Activated effector memory CD4-positive, alpha-beta T cell treated with Interleukin-2 at 50 U/mL for 16 hours (primary cell): ENCODE measurements around the gene CLEC4C.

Source experiments
- DNase-seq: peaks from one replicate; pipeline ENCODE4 v3.0.0-alpha.2; 2020

CLEC4C gene

GRCh38 chr12:7719946-7720730 lies 27.0 kb downstream of the CLEC4C start:
- DNase-seq = no peak

DNA sequence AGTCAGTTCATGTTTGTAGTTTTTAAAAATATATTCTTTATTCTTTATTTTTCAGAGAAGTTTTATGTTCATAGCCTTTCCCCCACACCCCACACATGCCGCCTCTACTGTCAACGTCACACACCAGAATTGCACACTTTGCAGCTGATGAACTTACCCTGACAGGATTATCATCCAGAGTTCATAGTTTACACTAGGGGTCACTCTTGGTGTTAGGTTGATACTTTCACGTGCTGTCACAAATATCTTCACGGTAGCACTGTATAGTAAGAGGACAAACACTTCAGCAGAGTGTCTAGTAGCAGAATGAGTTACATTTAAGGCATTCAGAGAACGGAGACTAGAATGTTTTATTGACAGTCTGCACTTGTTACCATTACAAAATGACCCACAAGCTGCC lies 30.8 kb downstream of the CLEC4C start:
- DNase-seq = no peak

- no peak for DNase-seq
Observed at GRCh38 chr12:7712841-7713442, 34.2 kb downstream of the CLEC4C start.

DNA sequence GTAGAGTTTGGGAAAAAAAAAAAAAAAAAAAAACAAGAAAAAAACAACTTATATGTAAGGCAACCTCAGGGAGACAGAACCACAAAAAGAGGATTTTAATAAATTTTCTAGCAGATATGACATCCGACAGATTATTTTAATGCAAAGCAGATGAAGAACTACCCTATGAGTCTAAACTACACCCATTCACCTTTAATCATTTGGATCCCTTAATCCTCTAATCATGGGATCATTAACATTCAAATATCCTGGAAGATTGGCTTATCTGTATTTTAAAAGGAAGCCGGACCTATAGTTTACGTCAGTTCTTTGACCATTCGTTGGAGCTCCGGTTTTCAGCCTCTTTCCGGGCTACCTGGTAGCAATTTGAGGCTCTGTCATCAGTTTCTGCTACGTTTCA lies 36.0 kb downstream of the CLEC4C start, which contains the start of gene DPPA3:
Gene DPPA3, plus strand, starts transcription at position 301 of the 400 bp plus-strand sequence. CDS start 138 bp downstream, outside the sequence.
- no peak for DNase-seq

DNA sequence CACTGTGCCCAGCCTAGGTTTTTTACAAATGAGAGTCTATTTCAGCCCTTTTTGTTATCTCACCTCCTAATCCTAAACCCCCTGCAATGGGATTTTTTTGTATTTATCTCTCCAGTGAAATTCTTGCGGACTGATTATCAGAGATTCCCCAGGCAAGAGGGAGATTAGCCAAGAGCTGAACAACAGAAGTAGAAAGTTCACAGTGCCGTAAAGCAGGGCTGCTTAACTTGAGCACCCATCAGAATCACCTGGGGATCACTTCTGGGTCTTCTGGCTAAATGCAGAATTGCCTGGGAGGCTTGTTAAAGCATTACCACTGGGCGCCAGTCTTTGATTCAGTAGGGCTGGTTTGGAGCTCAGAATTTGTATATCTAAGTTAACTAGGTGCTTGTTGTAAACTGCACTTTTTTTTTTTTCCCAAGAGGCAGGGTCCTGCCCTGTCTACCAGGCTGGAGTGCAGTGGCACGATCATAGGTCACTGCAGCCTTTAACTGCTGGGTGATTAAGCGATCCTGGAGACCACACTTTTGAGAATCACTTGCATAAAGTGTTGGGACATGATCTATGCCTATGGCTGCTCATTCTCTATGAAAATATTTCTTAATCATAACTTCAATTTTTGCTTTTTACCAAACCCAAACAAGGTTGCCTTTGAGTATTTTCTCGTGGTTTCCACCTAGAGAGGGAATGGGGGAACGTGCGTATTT lies 37.1 kb downstream of the CLEC4C start:
- DNase-seq = no peak

- DNase-seq = no peak
Observed at GRCh38 chr12:7705846-7706245, 41.3 kb downstream of the CLEC4C start.

- DNase-seq = no peak
Observed at GRCh38 chr12:7695566-7696197, 51.5 kb downstream of the CLEC4C start, which contains the start of gene GDF3. GDF3 (minus strand) TSS chr12:7695775; CDS start chr12:7695728, 47 bp downstream.

GRCh38 chr12:7695237-7695560 lies 52.0 kb downstream of the CLEC4C start:
- no peak for DNase-seq

DNA sequence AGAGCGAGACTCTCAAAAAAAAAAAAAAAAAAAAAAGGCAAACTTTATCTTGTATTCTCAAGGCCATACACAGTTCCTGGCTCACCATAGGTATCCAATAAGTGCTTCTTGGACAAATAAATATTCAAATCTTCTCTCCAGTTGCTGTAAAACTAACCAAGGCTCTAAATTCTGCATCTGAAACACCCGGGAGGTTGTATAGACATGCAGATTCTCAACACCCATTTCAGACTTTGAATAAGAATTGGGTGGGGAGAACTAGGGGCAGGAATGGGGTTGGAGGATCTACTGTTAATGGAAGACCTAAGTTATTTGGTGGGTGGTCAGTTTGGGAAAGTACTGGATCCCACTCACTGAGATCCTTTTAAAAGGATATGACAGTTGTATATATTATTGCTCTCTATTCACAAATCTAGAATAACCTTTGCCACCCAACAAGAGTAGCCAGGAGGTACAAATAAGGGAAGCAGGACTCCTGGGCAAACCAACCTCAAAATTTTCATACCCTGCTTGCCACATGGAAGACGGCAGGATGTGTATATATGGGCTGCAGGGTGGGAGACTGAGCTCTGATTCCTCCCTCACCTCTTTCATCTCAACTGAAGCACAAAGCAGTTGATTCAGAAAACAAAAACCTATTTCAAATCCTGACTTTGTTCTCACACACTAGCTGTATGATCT lies 52.5 kb downstream of the CLEC4C start:
- DNase-seq = no peak

DNA sequence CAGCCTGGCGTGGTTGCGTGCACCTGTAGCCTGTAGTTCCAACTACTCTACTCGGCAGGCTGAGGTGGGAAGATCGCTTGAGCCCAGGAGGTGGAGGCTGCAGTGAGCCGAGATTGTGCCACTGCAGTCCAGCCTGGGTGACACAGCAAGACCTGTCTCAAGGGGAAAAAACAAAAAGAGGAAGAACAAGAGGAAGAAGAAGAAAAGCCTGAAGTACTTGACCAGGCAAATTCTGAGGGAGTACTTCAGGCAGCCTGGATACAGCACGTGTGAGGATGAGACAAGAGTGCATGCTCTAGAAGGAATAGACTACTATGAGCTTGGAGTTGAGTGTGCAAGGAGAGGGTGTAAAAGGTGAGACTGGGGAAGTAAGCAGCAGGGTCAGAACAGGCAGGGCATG lies 53.4 kb downstream of the CLEC4C start:
- DNase-seq = no peak

- no peak for DNase-seq
Observed at GRCh38 chr12:7681535-7681934, 65.6 kb downstream of the CLEC4C start.
